ENCODE results near the gene MPC2.

GRCh38 chr1:167890400-167890799 is 46.5 kb downstream of the MPC2 start:
- TF ChIP-seq EZH2phosphoT487 (IDR thresholded peaks at IDR 0.05; ENCODE audit: insufficient read depth, low read depth) (no peak), EZH2 (IDR thresholded peaks at IDR 0.05; ENCODE audit: insufficient read depth, poor library complexity, severe bottlenecking) (no peak)

Measured in GM23248 (cell line).